Calu3 (cell line): ENCODE data around the gene SLC22A4. TPM values are rescaled to one million over a fixed set of nuclear protein-coding genes. Genes with fewer than 3 reads are reported as not detected.

Experiments
- BruUV-seq: library from RNA; stranded (reverse); fragments of 400-500 nt; replicated peaks from 2 replicates; lab custom pipeline; 2021; lab: Mats Ljungman, UMichigan
- CTCF ChIA-PET: fragments of 300-600 bp; sonication (Branson Sonifier 250); formaldehyde crosslinking; loops from one replicate; lab custom pipeline; 2022; ENCODE audit warnings: antibody characterized with exemption; lab: Charles Lee
- DNase-seq: peaks from one replicate; pipeline ENCODE4 v3.0.0; 2022
- H3K27ac Mint-ChIP-seq: one replicate; pipeline ENCODE4 v1.8.0; 2022; ENCODE audit warnings: mixed read lengths; ENCODE audit not compliant: unreplicated experiment
- H3K27me3 Mint-ChIP-seq: one replicate; pipeline ENCODE4 v1.8.0; 2022; ENCODE audit warnings: mixed read lengths; ENCODE audit not compliant: unreplicated experiment
- H3K36me3 Mint-ChIP-seq: one replicate; pipeline ENCODE4 v1.8.0; 2022; ENCODE audit warnings: mild to moderate bottlenecking, moderate library complexity, mixed read lengths; ENCODE audit not compliant: insufficient read depth, unreplicated experiment
- H3K4me1 Mint-ChIP-seq: one replicate; pipeline ENCODE4 v1.8.0; 2022; ENCODE audit warnings: mild to moderate bottlenecking, low read depth, mixed read lengths; ENCODE audit not compliant: unreplicated experiment
- H3K4me3 Mint-ChIP-seq: one replicate; pipeline ENCODE4 v1.8.0; 2022; ENCODE audit warnings: mild to moderate bottlenecking, low read depth, moderate library complexity, mixed read lengths; ENCODE audit not compliant: unreplicated experiment
- H3K9me3 Mint-ChIP-seq: one replicate; pipeline ENCODE4 v1.8.0; 2022; ENCODE audit warnings: low read depth, mixed read lengths; ENCODE audit not compliant: unreplicated experiment
- intact Hi-C: fragments of 100-400 bp; cut with micrococcal nuclease; formaldehyde crosslinking; loops from one replicate; pipeline ENCODE4 v1.10.0; 2022; ENCODE audit not compliant: unreplicated experiment
- total RNA-seq: library from RNA; stranded (reverse); gene quantifications from 2 replicates; pipeline ENCODE4 v1.2.3, GENCODE V29; 2022
- TF ChIP-seq, protein P1 (sequence below): fragments of 200-600 bp; IDR thresholded peaks from one replicate; pipeline ENCODE4 v1.8.0; 2022; ENCODE audit warnings: antibody characterized with exemption; ENCODE audit not compliant: unreplicated experiment

The SLC22A4 gene
- total RNA-seq, 1 experiment from 2014 or later, result 3.1 TPM

DNA sequence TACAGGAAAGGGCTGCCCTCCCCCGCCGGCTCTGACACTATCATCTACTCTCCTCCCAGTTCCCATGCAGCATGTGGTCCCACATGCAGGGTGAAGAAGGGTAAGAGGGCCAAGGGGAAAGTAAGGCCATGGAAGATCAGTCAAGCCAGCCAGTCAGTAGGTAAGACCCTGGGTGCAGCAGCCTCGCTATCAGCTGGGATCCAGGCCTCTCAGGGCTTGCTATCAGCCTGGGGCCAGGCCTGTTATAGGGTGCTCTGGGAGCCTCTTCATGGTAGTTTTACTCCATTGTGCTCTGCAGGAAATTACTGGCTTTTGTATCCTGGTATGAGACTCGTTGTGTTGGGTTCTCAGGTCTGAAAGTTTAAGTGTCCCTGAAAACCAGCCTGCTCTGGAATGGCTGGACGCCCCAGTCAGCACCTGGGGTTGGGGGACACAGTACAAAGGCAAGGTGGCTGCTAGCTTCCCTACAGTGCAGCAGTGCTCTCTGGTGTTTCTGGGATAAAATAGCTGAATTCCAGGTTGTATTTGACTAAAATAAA lies 21.4 kb downstream of the SLC22A4 start:
- Mint-ChIP-seq H3K36me3 (no peaks in the 10 kb centered on the region), H3K9me3 (no peaks in the 10 kb centered on the region), H3K4me3 (no peak overlapping the region), H3K4me1 (no peaks in the 10 kb centered on the region), H3K27ac (no peak overlapping the region), H3K27me3 (no peaks in the 10 kb centered on the region)
- DNase-seq, result no peak
- TF ChIP-seq, protein P1, sequence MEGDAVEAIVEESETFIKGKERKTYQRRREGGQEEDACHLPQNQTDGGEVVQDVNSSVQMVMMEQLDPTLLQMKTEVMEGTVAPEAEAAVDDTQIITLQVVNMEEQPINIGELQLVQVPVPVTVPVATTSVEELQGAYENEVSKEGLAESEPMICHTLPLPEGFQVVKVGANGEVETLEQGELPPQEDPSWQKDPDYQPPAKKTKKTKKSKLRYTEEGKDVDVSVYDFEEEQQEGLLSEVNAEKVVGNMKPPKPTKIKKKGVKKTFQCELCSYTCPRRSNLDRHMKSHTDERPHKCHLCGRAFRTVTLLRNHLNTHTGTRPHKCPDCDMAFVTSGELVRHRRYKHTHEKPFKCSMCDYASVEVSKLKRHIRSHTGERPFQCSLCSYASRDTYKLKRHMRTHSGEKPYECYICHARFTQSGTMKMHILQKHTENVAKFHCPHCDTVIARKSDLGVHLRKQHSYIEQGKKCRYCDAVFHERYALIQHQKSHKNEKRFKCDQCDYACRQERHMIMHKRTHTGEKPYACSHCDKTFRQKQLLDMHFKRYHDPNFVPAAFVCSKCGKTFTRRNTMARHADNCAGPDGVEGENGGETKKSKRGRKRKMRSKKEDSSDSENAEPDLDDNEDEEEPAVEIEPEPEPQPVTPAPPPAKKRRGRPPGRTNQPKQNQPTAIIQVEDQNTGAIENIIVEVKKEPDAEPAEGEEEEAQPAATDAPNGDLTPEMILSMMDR, result no peak
- intact Hi-C loops, result no loop called here
- BruUV-seq, result no TSS peak
- CTCF ChIA-PET, result interaction anchor here (0.6 to 1.0 kb wide), 3 partner anchors 11 to 77 kb away, joined by 3 to 5 read pairs (median 3); partner anchors contain the start of gene SLC22A4

DNA sequence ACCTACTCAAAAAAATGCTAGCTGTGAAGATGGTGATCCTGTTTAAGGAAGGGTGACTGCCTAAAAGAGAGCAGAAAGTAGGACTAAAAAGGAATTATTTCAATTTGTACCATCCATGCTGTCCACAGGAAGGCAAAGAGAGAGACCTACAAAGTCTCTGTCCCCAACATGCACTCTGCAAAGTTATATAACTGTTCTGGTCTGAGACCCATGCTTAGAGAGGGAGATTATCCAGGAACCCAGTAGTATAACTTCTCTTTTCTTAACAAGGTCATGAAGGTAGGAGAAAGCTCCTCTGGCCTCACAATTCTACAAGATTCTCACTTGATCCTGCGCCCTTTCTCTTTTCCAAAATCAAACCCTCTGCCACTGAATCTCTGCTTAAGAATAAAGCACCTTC lies 25.8 kb downstream of the SLC22A4 start:
- TF ChIP-seq, protein P1, result no peak
- CTCF ChIA-PET, result interaction anchor here (0.6 kb wide), 1 partner anchor 493 kb away, joined by 3 read pairs; the partner anchor contains the start of gene SOWAHA
- intact Hi-C loops, result no loop called here
- Mint-ChIP-seq H3K27ac (no peak overlapping the region), H3K36me3 (no peaks in the 10 kb centered on the region), H3K27me3 (no peaks in the 10 kb centered on the region), H3K4me3 (no peak overlapping the region), H3K4me1 (no peaks in the 10 kb centered on the region), H3K9me3 (no peaks in the 10 kb centered on the region)
- no TSS peak for BruUV-seq
- DNase-seq, result no peak

DNA sequence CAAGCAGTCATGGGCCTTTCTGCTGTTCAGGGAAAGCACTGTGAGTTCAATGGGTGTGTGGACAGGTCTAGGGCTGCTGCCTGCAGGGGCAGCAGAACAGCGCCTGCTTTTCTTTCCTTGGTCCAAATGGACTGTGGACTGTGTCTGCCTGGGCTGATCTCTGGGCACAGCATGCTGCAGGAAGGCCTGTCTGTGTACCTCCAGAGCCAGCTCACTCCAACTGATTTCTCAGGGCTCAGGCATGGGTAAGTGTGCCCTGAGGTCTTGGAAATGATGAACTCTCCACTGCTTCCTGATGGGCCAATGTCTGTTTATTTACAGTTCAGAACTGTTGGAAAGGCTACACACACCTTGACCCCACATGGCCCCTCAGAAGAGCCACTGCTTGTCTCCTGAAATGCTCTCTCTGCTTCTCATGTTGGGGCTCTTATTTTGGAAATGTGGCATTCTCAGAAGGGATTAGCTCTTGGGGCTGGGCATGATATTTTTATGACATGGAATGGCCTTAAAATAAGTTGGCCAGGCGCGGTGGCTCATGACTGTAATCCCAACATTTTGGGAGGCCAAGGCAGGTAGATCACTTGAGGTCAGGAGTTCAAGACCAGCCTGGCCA lies 27.0 kb downstream of the SLC22A4 start:
- Mint-ChIP-seq H3K9me3 (no peaks in the 10 kb centered on the region), H3K4me1 (no peaks in the 10 kb centered on the region), H3K27me3 (no peaks in the 10 kb centered on the region), H3K27ac (no peak overlapping the region), H3K36me3 (no peaks in the 10 kb centered on the region), H3K4me3 (no peak overlapping the region)
- intact Hi-C loops, result no loop called here
- CTCF ChIA-PET, result interaction anchor here (0.7 kb wide), 1 partner anchor 169 kb away, joined by 6 read pairs; no protein-coding TSS in a partner anchor
- TF ChIP-seq, protein P1, result no peak
- no TSS peak for BruUV-seq
- no peak for DNase-seq

DNA sequence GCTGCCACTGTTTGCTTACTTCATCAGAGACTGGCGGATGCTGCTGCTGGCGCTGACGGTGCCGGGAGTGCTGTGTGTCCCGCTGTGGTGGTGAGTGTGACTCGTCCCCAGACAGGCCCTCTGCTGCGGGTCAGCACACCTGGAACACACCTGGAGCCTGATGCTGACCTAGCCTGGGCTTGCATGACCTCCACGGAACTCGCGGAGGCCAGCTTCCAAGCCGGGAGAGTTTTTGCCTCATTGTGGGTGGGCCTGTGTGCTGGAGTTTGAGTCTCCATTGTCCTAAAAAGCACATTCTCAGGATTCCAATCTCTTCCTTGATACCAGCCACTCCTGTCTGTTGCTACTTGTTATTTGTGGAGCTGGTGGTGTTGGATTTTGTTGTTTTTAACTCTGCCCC lies 28.1 kb downstream of the SLC22A4 start:
- no peaks in the 10 kb centered on the region for H3K9me3 Mint-ChIP-seq
- CTCF ChIA-PET, result no interaction called here
- DNase-seq, result no peak
- intact Hi-C loops, result no loop called here
- TF ChIP-seq, protein P1, result no peak
- no TSS peak for BruUV-seq
- H3K4me1 Mint-ChIP-seq, result no peaks in the 10 kb centered on the region
- H3K4me3 Mint-ChIP-seq, result no peak overlapping the region
- H3K27ac Mint-ChIP-seq, result no peak overlapping the region
- H3K27me3 Mint-ChIP-seq, result no peaks in the 10 kb centered on the region
- H3K36me3 Mint-ChIP-seq, result no peaks in the 10 kb centered on the region
